GM19099 (cell line): ENCODE data around the gene IL1RAPL1.

Experiments
- POLR2A ChIP-seq: IDR thresholded peaks from 3 replicates; pipeline ENCODE4 v1.6.1; 2011; ENCODE audit warnings: low read depth; ENCODE audit not compliant: insufficient read length; ENCODE audit errors: extremely low read depth

The IL1RAPL1 gene

GRCh38 chrX:28706964-28707363 is 119.7 kb downstream of the IL1RAPL1 start:
- no peak for TF ChIP-seq POLR2A

- TF ChIP-seq POLR2A = no peak
Observed at GRCh38 chrX:28709421-28709820, 122.2 kb downstream of the IL1RAPL1 start.

- TF ChIP-seq POLR2A = no peak
Observed at GRCh38 chrX:28717864-28718263, 130.6 kb downstream of the IL1RAPL1 start.

- TF ChIP-seq POLR2A = no peak
Observed at GRCh38 chrX:28718450-28718849, 131.2 kb downstream of the IL1RAPL1 start.

GRCh38 chrX:28719620-28720019 is 132.4 kb downstream of the IL1RAPL1 start:
- TF ChIP-seq POLR2A = no peak

- no peak for TF ChIP-seq POLR2A
Observed at GRCh38 chrX:28752330-28752729, 165.1 kb downstream of the IL1RAPL1 start.

GRCh38 chrX:28756175-28756574 is 168.9 kb downstream of the IL1RAPL1 start:
- no peak for TF ChIP-seq POLR2A

GRCh38 chrX:28756647-28757046 is 169.4 kb downstream of the IL1RAPL1 start:
- no peak for TF ChIP-seq POLR2A

GRCh38 chrX:28757290-28757689 is 170.0 kb downstream of the IL1RAPL1 start:
- TF ChIP-seq POLR2A = no peak

- TF ChIP-seq POLR2A = no peak
Observed at GRCh38 chrX:28773807-28774206, 186.6 kb downstream of the IL1RAPL1 start.

- TF ChIP-seq POLR2A = no peak
Observed at GRCh38 chrX:28787206-28787605, 200.0 kb downstream of the IL1RAPL1 start.

- TF ChIP-seq POLR2A = no peak
Observed at GRCh38 chrX:28802625-28803024, 215.4 kb downstream of the IL1RAPL1 start.

- TF ChIP-seq POLR2A = no peak
Observed at GRCh38 chrX:28835991-28836390, 248.7 kb downstream of the IL1RAPL1 start.

- no peak for TF ChIP-seq POLR2A
Observed at GRCh38 chrX:28843817-28844216, 256.6 kb downstream of the IL1RAPL1 start.

- no peak for TF ChIP-seq POLR2A
Observed at GRCh38 chrX:28847423-28847822, 260.2 kb downstream of the IL1RAPL1 start.

- no peak for TF ChIP-seq POLR2A
Observed at GRCh38 chrX:28848707-28849106, 261.5 kb downstream of the IL1RAPL1 start.

GRCh38 chrX:28850955-28851354 is 263.7 kb downstream of the IL1RAPL1 start:
- TF ChIP-seq POLR2A = no peak
